Neural crest cell (in vitro differentiated cells): Measurements from ENCODE around the gene DOCK4. TPM values are rescaled to one million over a fixed set of nuclear protein-coding genes. Genes with fewer than 3 reads are reported as not detected.

Experiments used
- DNase-seq: peaks from one replicate; pipeline ENCODE4 v3.0.0; 2021; ENCODE audit warnings: low read depth, mixed read lengths, low spot score
- H3K27ac Mint-ChIP-seq: one replicate; pipeline ENCODE4 v1.8.0; 2021; ENCODE audit warnings: mild to moderate bottlenecking, mixed read lengths; ENCODE audit not compliant: unreplicated experiment
- H3K27me3 Mint-ChIP-seq: 2 replicates; pipeline ENCODE4 v1.8.0; 2021; ENCODE audit warnings: low read depth, mild to moderate bottlenecking, mixed read lengths
- H3K36me3 Mint-ChIP-seq: 2 replicates; pipeline ENCODE4 v1.8.0; 2021; ENCODE audit warnings: low read depth, mild to moderate bottlenecking, mixed read lengths
- H3K4me1 Mint-ChIP-seq: 2 replicates; pipeline ENCODE4 v1.8.0; 2021; ENCODE audit warnings: mixed read lengths
- H3K4me3 Mint-ChIP-seq: one replicate; pipeline ENCODE4 v1.8.0; 2021; ENCODE audit warnings: mild to moderate bottlenecking, mixed read lengths
- H3K9me3 Mint-ChIP-seq: 2 replicates; pipeline ENCODE4 v1.8.0; 2021; ENCODE audit warnings: mixed read lengths
- CTCF ChIP-seq: fragments of 200-600 bp; sonication (generic); conservative IDR thresholded peaks from 2 replicates; pipeline ENCODE4 v1.5.0; 2021; ENCODE audit warnings: antibody characterized with exemption, mild to moderate bottlenecking
- total RNA-seq: library from RNA; stranded (reverse); gene quantifications from 2 replicates; pipeline ENCODE4 v1.2.1, GENCODE V29; 2021

The DOCK4 gene
- total RNA-seq, 1 donor from 2014 or later, result 15.3 TPM

GRCh38 chr7:111823826-111824225, 382.4 kb downstream of the DOCK4 start:
- peaks cover 8% of the 10 kb centered on the region for H3K27me3 Mint-ChIP-seq
- no peak for DNase-seq
- no peaks in the 10 kb centered on the region for H3K9me3 Mint-ChIP-seq
- no peak overlapping the region for H3K4me3 Mint-ChIP-seq
- H3K27ac Mint-ChIP-seq, result no peak overlapping the region
- TF ChIP-seq CTCF, result no peak
- peaks cover 7% of the 10 kb centered on the region for H3K4me1 Mint-ChIP-seq
- peaks cover 2% of the 10 kb centered on the region for H3K36me3 Mint-ChIP-seq

- Mint-ChIP-seq H3K9me3 (no peaks in the 10 kb centered on the region), H3K27me3 (peaks cover 8% of the 10 kb centered on the region), H3K36me3 (peaks cover 2% of the 10 kb centered on the region), H3K4me1 (peaks cover 7% of the 10 kb centered on the region), H3K27ac (no peak overlapping the region), H3K4me3 (no peak overlapping the region)
- DNase-seq, result no peak
- no peak for TF ChIP-seq CTCF
Observed at GRCh38 chr7:111821046-111821445, 385.2 kb downstream of the DOCK4 start.

GRCh38 chr7:111820621-111821020, 385.6 kb downstream of the DOCK4 start:
- Mint-ChIP-seq H3K4me3 (no peak overlapping the region), H3K36me3 (peaks cover 2% of the 10 kb centered on the region), H3K27ac (no peak overlapping the region), H3K27me3 (peaks cover 8% of the 10 kb centered on the region), H3K9me3 (no peaks in the 10 kb centered on the region), H3K4me1 (peaks cover 7% of the 10 kb centered on the region)
- TF ChIP-seq CTCF, result no peak
- DNase-seq, result no peak

- no peak for TF ChIP-seq CTCF
- H3K4me1 Mint-ChIP-seq, result peaks cover 7% of the 10 kb centered on the region
- peaks cover 8% of the 10 kb centered on the region for H3K27me3 Mint-ChIP-seq
- no peak for DNase-seq
- H3K27ac Mint-ChIP-seq, result no peak overlapping the region
- H3K4me3 Mint-ChIP-seq, result no peak overlapping the region
- no peaks in the 10 kb centered on the region for H3K9me3 Mint-ChIP-seq
- peaks cover 2% of the 10 kb centered on the region for H3K36me3 Mint-ChIP-seq
Observed at GRCh38 chr7:111820121-111820520, 386.1 kb downstream of the DOCK4 start.

GRCh38 chr7:111815354-111815753, 390.8 kb downstream of the DOCK4 start:
- H3K4me1 Mint-ChIP-seq, result no peaks in the 10 kb centered on the region
- H3K27ac Mint-ChIP-seq, result no peak overlapping the region
- H3K36me3 Mint-ChIP-seq, result no peaks in the 10 kb centered on the region
- H3K4me3 Mint-ChIP-seq, result no peak overlapping the region
- no peak for TF ChIP-seq CTCF
- DNase-seq, result no peak
- no peaks in the 10 kb centered on the region for H3K9me3 Mint-ChIP-seq
- H3K27me3 Mint-ChIP-seq, result no peaks in the 10 kb centered on the region

- no peak for DNase-seq
- Mint-ChIP-seq H3K27ac (no peak overlapping the region), H3K4me3 (no peak overlapping the region), H3K36me3 (no peaks in the 10 kb centered on the region), H3K27me3 (no peaks in the 10 kb centered on the region), H3K9me3 (no peaks in the 10 kb centered on the region), H3K4me1 (no peaks in the 10 kb centered on the region)
- TF ChIP-seq CTCF, result no peak
Observed at GRCh38 chr7:111813306-111813705, 392.9 kb downstream of the DOCK4 start.
